Subcutaneous adipose tissue (tissue), 4 donors: ENCODE measurements around the gene SRGAP1. TPM values are rescaled to one million over a fixed set of nuclear protein-coding genes. Genes with fewer than 3 reads are reported as not detected.

Experiments used
- total RNA-seq, 4 donors: library from RNA; depleted of rRNA; stranded (reverse); fragments of >200 nt; gene quantifications; one replicate each; pipeline ENCODE4 v1.1.0, GENCODE V29; 2016
- TF ChIP-seq, protein P1 (sequence below): fragments of 450-650 bp; IDR thresholded peaks from one replicate; pipeline ENCODE4 v1.5.1; 2016; ENCODE audit warnings: low read depth, mild to moderate bottlenecking, control low read depth, antibody characterized with exemption, moderate library complexity

The SRGAP1 gene
- total RNA-seq, 4 donors from 2014 or later: 10.0 to 27.2 (median 23.8) TPM

DNA sequence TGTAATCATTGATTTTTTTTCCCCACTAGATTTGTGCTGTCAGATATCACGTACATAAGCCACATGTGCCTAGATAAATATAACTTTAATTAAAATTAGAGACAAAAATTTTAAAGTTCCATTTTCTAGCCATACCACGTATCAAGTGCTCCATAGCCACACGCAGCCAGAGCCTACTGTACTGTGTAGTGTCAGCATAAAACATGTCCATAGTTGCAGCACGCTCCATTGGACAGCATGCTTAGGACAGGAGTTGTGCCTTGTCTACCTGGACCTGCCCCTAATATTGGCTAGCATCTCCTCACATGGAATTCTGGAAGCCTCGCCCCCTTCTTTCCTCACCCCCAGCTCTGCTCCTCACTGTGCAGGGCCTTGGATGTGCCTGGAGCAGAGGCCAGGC is 116.5 kb downstream of the SRGAP1 start:
- TF ChIP-seq, protein P1, sequence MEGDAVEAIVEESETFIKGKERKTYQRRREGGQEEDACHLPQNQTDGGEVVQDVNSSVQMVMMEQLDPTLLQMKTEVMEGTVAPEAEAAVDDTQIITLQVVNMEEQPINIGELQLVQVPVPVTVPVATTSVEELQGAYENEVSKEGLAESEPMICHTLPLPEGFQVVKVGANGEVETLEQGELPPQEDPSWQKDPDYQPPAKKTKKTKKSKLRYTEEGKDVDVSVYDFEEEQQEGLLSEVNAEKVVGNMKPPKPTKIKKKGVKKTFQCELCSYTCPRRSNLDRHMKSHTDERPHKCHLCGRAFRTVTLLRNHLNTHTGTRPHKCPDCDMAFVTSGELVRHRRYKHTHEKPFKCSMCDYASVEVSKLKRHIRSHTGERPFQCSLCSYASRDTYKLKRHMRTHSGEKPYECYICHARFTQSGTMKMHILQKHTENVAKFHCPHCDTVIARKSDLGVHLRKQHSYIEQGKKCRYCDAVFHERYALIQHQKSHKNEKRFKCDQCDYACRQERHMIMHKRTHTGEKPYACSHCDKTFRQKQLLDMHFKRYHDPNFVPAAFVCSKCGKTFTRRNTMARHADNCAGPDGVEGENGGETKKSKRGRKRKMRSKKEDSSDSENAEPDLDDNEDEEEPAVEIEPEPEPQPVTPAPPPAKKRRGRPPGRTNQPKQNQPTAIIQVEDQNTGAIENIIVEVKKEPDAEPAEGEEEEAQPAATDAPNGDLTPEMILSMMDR: no peak

DNA sequence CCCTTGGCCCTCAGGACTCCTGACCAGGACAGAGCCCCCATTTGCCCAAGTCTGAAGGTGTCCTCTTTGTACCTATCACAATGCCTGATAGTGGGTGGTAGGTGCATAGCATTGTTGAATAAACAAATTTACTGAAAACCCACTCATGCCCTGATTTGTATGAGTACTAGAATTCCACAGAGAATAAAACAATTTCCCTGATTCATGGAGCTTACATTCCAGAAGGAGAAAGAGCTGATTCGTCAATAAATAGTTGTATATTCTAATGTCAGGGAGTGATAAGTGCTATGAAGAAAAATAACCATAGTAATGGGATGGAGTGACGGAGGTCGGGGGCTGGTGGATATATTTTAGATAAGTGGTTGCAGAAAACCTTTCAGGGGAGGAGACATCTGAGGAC is 117.0 kb downstream of the SRGAP1 start:
- TF ChIP-seq, protein P1: no peak

- TF ChIP-seq, protein P1: no peak
These were observed 119.4 kb downstream of the SRGAP1 start for GRCh38 chr12:63963868-63964267.

GRCh38 chr12:63964301-63964700 is 119.8 kb downstream of the SRGAP1 start:
- TF ChIP-seq, protein P1: no peak

DNA sequence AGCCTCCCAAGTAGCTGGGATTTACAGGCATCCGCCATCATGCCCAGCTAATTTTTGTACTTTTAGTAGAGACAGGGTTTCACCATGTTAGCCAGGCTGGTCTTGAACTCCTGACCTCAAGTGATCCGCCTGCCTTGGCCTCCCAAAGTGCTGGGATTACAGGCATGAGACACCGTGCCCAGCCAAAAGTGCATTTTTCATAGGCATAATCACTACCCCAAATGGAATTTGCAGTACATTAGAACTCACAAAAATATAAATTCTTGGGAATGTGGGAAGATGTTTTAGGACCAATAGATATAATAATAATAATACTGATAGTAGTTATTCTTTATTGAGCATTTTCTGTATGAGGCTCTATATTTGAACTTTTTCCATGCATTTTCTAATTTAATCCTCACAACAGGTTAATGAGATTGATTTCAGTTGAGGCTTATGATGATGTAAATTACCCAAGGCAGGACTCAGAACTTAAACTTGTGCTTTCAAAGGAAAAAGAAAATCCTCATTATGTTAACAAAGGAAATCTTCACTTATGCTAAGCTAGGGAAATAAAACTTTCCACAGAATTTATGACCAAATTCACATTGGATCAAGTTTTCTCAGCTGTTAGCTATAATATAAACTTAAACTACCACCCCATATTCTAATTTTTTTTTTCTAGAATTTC is 121.6 kb downstream of the SRGAP1 start:
- TF ChIP-seq, protein P1: no peak

GRCh38 chr12:63966606-63966975 is 122.1 kb downstream of the SRGAP1 start:
- TF ChIP-seq, protein P1: no peak

DNA sequence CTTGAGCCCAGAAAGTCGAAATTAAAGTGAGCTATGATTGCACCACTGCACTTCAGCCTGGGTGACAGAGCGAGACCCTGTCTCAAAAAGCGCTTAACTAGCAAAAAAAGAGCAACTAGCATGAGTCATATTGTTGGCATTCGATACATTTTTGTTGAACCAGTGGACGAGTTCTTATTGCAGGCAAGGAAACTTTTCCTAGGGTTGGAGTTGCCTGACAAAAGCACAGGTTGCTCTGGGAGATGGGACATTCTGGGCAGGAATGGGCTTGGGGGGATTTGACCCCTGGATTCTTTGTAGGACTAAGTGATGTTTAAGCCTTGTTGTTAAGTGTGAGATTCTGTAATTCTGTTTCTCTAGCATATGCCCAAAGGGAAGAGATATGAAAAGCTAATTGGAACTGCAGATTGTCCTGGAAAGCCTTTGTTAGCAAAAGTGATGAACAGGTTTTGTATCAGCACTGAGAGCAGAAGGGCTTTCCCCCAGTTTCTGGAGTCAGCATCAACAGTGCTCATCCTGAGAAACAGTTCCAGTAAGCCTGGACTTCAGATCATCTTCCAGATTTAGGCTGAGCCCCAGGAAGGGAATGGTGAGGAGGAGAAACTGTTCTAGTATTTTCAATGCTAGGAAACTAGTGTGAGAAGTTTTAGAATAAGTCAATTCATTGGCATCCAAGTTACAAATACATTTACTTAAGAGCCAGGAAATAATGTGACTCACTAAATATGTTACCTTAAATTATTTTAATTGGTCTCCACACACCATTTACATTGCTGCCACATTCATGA is 123.1 kb downstream of the SRGAP1 start:
- TF ChIP-seq, protein P1: no peak
